Glutamatergic neuron (in vitro differentiated cells): Measurements from ENCODE around the gene ZNF805. TPM values are rescaled to one million over a fixed set of nuclear protein-coding genes. Genes with fewer than 3 reads are reported as not detected.

Source experiments
- DNase-seq: peaks from one replicate; pipeline ENCODE4 v3.0.0; 2022
- H3K27ac Mint-ChIP-seq: one replicate; pipeline ENCODE4 v1.8.0; 2020; ENCODE audit warnings: mild to moderate bottlenecking, mixed read lengths, inconsistent platforms; ENCODE audit not compliant: unreplicated experiment
- H3K27me3 Mint-ChIP-seq: one replicate; pipeline ENCODE4 v1.8.0; 2020; ENCODE audit warnings: mild to moderate bottlenecking, moderate library complexity, mixed read lengths, inconsistent platforms; ENCODE audit not compliant: unreplicated experiment
- H3K36me3 Mint-ChIP-seq: one replicate; pipeline ENCODE4 v1.8.0; 2020; ENCODE audit warnings: mild to moderate bottlenecking, mixed read lengths, inconsistent platforms; ENCODE audit not compliant: unreplicated experiment
- H3K4me1 Mint-ChIP-seq: one replicate; pipeline ENCODE4 v1.8.0; 2020; ENCODE audit warnings: mild to moderate bottlenecking, low read depth, mixed read lengths, inconsistent platforms; ENCODE audit not compliant: unreplicated experiment
- H3K4me3 Mint-ChIP-seq: one replicate; pipeline ENCODE4 v1.8.0; 2020; ENCODE audit warnings: mild to moderate bottlenecking, mixed read lengths, inconsistent platforms; ENCODE audit not compliant: unreplicated experiment
- H3K9me3 Mint-ChIP-seq: one replicate; pipeline ENCODE4 v1.8.0; 2020; ENCODE audit warnings: mild to moderate bottlenecking, moderate library complexity, mixed read lengths, inconsistent platforms; ENCODE audit not compliant: unreplicated experiment
- total RNA-seq: library from RNA; stranded (reverse); fragmentation: NEBNext Ultra II Directional; extraction: Animal tissue kit (Norgen Biotek cat#: 25700); gene quantifications from one replicate; pipeline ENCODE4 v1.2.1, GENCODE V29; 2021; ENCODE audit not compliant: unreplicated experiment
- TF ChIP-seq, protein P1 (sequence below): fragments of 200-600 bp; sonication (generic); IDR thresholded peaks from one replicate; pipeline ENCODE4 v1.5.0; 2021; ENCODE audit not compliant: partially characterized antibody, unreplicated experiment

Gene ZNF805
- total RNA-seq, 1 donor from 2014 or later = 15.5 TPM

- Mint-ChIP-seq H3K36me3 (no peaks in the 10 kb centered on the region), H3K4me3 (no peak overlapping the region), H3K4me1 (no peaks in the 10 kb centered on the region), H3K27me3 (peaks cover 2% of the 10 kb centered on the region), H3K9me3 (peaks cover 2% of the 10 kb centered on the region), H3K27ac (no peak overlapping the region)
- TF ChIP-seq, protein P1, sequence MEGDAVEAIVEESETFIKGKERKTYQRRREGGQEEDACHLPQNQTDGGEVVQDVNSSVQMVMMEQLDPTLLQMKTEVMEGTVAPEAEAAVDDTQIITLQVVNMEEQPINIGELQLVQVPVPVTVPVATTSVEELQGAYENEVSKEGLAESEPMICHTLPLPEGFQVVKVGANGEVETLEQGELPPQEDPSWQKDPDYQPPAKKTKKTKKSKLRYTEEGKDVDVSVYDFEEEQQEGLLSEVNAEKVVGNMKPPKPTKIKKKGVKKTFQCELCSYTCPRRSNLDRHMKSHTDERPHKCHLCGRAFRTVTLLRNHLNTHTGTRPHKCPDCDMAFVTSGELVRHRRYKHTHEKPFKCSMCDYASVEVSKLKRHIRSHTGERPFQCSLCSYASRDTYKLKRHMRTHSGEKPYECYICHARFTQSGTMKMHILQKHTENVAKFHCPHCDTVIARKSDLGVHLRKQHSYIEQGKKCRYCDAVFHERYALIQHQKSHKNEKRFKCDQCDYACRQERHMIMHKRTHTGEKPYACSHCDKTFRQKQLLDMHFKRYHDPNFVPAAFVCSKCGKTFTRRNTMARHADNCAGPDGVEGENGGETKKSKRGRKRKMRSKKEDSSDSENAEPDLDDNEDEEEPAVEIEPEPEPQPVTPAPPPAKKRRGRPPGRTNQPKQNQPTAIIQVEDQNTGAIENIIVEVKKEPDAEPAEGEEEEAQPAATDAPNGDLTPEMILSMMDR = no peak
- no peak for DNase-seq
Observed at GRCh38 chr19:57263244-57263741, 22.9 kb downstream of the ZNF805 start.

- TF ChIP-seq, protein P1 = no peak
- H3K36me3 Mint-ChIP-seq = no peaks in the 10 kb centered on the region
- H3K9me3 Mint-ChIP-seq = peaks cover 2% of the 10 kb centered on the region
- H3K4me3 Mint-ChIP-seq = no peak overlapping the region
- no peak for DNase-seq
- no peaks in the 10 kb centered on the region for H3K4me1 Mint-ChIP-seq
- peaks cover 2% of the 10 kb centered on the region for H3K27me3 Mint-ChIP-seq
- no peak overlapping the region for H3K27ac Mint-ChIP-seq
Observed at GRCh38 chr19:57267291-57267690, 26.9 kb downstream of the ZNF805 start.

DNA sequence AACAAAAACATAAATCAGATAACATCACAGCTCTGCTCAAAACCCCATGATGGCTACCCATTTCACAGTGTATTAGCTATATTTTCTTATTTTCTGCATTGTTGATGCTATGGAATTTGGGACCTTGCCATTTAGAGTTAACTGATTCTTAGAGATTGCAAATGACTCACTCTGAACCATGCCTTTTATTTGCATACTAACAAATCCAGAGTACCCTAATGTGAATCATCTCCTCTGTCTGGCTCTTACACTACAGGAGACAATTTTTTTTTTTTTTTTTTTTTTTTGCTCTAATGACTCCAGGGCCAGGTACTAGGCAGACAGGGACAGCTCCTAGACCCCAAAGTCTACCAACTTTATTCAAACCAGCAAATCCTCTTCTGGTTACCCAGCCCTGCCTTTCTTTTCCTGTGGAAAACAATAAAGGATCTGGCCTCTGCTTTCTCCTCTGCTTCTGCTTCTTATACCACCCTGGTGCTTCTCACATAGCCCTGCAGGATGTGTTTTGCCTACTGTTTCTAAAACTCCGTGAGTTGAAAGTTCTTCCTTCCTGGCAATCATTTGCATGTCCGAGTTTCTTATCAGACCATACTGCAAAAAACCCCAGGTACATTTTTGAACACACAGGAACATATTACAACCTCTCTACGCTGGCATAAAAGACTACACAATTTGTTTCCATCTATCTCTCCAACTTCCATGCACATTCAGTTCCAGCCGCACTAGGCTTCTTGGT lies 29.3 kb downstream of the ZNF805 start:
- no peaks in the 10 kb centered on the region for H3K4me1 Mint-ChIP-seq
- H3K36me3 Mint-ChIP-seq = peaks cover 4% of the 10 kb centered on the region
- peaks cover 2% of the 10 kb centered on the region for H3K9me3 Mint-ChIP-seq
- no peak overlapping the region for H3K4me3 Mint-ChIP-seq
- H3K27ac Mint-ChIP-seq = no peak overlapping the region
- DNase-seq = no peak
- TF ChIP-seq, protein P1 = no peak
- peaks cover 2% of the 10 kb centered on the region for H3K27me3 Mint-ChIP-seq

- TF ChIP-seq, protein P1 = no peak
- DNase-seq = no peak
- Mint-ChIP-seq H3K9me3 (peaks cover 2% of the 10 kb centered on the region), H3K27ac (no peak overlapping the region), H3K4me3 (no peak overlapping the region), H3K4me1 (no peaks in the 10 kb centered on the region), H3K36me3 (peaks cover 4% of the 10 kb centered on the region), H3K27me3 (peaks cover under 1% of the 10 kb centered on the region)
Observed at GRCh38 chr19:57271280-57271679, 30.8 kb downstream of the ZNF805 start.

DNA sequence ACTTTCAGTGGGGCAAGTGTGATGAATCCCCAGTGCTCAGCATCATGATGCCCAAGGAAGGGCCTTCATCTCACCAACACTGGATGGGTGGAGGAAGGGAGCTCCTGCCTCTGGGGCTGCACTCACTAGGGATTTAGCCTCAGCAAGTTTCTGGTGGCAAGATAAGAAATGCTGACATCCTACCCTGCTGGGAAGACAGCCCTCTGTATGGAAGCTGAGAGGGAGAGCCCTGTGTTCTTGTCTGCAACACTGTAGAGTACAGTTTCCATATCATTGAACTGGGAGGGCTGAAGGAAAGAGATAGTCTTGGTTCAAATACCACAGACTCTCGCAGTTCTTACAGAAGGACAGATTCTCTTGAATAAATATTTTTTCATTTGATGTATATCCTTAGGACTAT lies 32.6 kb downstream of the ZNF805 start:
- H3K27me3 Mint-ChIP-seq = no peaks in the 10 kb centered on the region
- no peaks in the 10 kb centered on the region for H3K4me1 Mint-ChIP-seq
- TF ChIP-seq, protein P1 = no peak
- H3K27ac Mint-ChIP-seq = no peak overlapping the region
- H3K36me3 Mint-ChIP-seq = peaks cover 4% of the 10 kb centered on the region
- no peak for DNase-seq
- no peak overlapping the region for H3K4me3 Mint-ChIP-seq
- no peaks in the 10 kb centered on the region for H3K9me3 Mint-ChIP-seq
